Osteoblast (primary cell): Measurements from ENCODE around the gene ZNF518B. TPM values are rescaled to one million over a fixed set of nuclear protein-coding genes. Genes with fewer than 3 reads are reported as not detected.

Experiments
- DNase-seq: peaks from one replicate; pipeline ENCODE4 v3.0.0; 2011; ENCODE audit warnings: low spot score, mixed read lengths; ENCODE audit not compliant: insufficient read length; ENCODE audit errors: missing footprints
- H2AFZ ChIP-seq: 2 replicates; pipeline ENCODE4 v1.6.0; 2011; ENCODE audit warnings: mild to moderate bottlenecking, low read length
- H3K27ac ChIP-seq: 2 replicates; pipeline ENCODE4 v1.5.1; 2011; ENCODE audit warnings: mild to moderate bottlenecking, low read depth, low read length, moderate library complexity
- H3K27me3 ChIP-seq: 2 replicates; pipeline ENCODE4 v1.6.0; 2012; ENCODE audit warnings: mild to moderate bottlenecking, control low read depth, inconsistent platforms, low read length, moderate library complexity; ENCODE audit not compliant: insufficient read depth
- H3K36me3 ChIP-seq: 2 replicates; pipeline ENCODE4 v1.5.1; 2011; ENCODE audit warnings: mild to moderate bottlenecking, low read length, control low read depth, moderate library complexity; ENCODE audit not compliant: insufficient read depth
- H3K4me1 ChIP-seq: 2 replicates; pipeline ENCODE4 v1.5.1; 2011; ENCODE audit warnings: mild to moderate bottlenecking, low read length, control low read depth, moderate library complexity; ENCODE audit not compliant: insufficient read depth
- H3K4me2 ChIP-seq: 2 replicates; pipeline ENCODE4 v1.6.0; 2011; ENCODE audit warnings: mild to moderate bottlenecking, low read length; ENCODE audit not compliant: insufficient read depth
- H3K4me3 ChIP-seq: fragments of 200-600 bp; sonication (generic); 3 replicates; pipeline ENCODE4 v1.5.1; 2012; ENCODE audit warnings: mild to moderate bottlenecking, low read length, inconsistent platforms; ENCODE audit not compliant: insufficient read depth
- H3K79me2 ChIP-seq: 2 replicates; pipeline ENCODE4 v1.6.0; 2012; ENCODE audit warnings: mild to moderate bottlenecking, low read length, control low read depth, inconsistent platforms; ENCODE audit not compliant: insufficient read depth
- H3K9me3 ChIP-seq: 2 replicates; pipeline ENCODE4 v1.5.1; 2011; ENCODE audit warnings: low read depth, low read length, control low read depth
- H4K20me1 ChIP-seq: 2 replicates; pipeline ENCODE4 v1.6.0; 2012; ENCODE audit warnings: mild to moderate bottlenecking, low read length, control low read depth; ENCODE audit not compliant: insufficient read depth
- CTCF ChIP-seq: IDR thresholded peaks from 2 replicates; pipeline ENCODE4 v1.5.1; 2011; ENCODE audit warnings: mild to moderate bottlenecking, low read depth, low read length, moderate library complexity; ENCODE audit errors: extremely low read depth
- total RNA-seq: library from RNA; depleted of rRNA; stranded (reverse); fragments of >200 nt; gene quantifications from 2 replicates; pipeline ENCODE4 v1.2.3, GENCODE V29; 2012

ZNF518B gene
- total RNA-seq, 1 donor: 25.3 TPM

DNA sequence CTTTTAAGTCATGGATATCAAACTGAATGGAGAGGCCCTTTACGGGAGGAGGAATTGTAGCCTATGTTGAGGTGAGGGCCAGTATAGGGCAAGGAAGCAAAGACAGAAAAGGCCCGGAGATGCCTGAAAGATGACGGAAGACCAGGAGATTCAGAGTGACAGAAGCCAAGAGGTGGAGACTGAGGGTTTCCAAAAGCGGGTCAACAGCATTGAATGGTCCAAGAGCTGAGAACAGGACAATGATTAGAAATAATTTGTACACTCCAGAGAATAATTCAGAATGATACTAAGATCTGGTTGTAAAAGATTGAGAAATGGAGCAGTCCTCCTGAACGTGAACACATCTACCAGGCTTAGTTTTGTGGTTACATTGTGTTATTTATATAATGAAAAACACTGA lies 45.5 kb upstream of the ZNF518B start:
- Histone ChIP-seq H2AFZ (no peak overlapping the region), H3K79me2 (no peaks in the 10 kb centered on the region), H3K36me3 (no peaks in the 10 kb centered on the region), H4K20me1 (no peaks in the 10 kb centered on the region), H3K27ac (no peak overlapping the region), H3K4me2 (no peak overlapping the region), H3K4me1 (no peaks in the 10 kb centered on the region), H3K4me3 (no peak overlapping the region), H3K27me3 (no peaks in the 10 kb centered on the region), H3K9me3 (no peaks in the 10 kb centered on the region)
- no peak for TF ChIP-seq CTCF
- peak; percentile 42 for DNase-seq

GRCh38 chr4:10500776-10501175 lies 43.5 kb upstream of the ZNF518B start:
- Histone ChIP-seq H3K27ac (no peak overlapping the region), H3K27me3 (no peaks in the 10 kb centered on the region), H3K9me3 (no peaks in the 10 kb centered on the region), H4K20me1 (no peaks in the 10 kb centered on the region), H3K4me3 (no peak overlapping the region), H3K4me2 (no peak overlapping the region), H3K79me2 (no peaks in the 10 kb centered on the region), H2AFZ (no peak overlapping the region), H3K4me1 (no peaks in the 10 kb centered on the region), H3K36me3 (no peaks in the 10 kb centered on the region)
- no peak for TF ChIP-seq CTCF
- no peak for DNase-seq

- DNase-seq: no peak
- no peak for TF ChIP-seq CTCF
- no peak overlapping the region for H2AFZ ChIP-seq
- no peaks in the 10 kb centered on the region for H4K20me1 ChIP-seq
- H3K36me3 ChIP-seq: no peaks in the 10 kb centered on the region
- no peaks in the 10 kb centered on the region for H3K4me1 ChIP-seq
- H3K27ac ChIP-seq: no peak overlapping the region
- no peaks in the 10 kb centered on the region for H3K79me2 ChIP-seq
- no peaks in the 10 kb centered on the region for H3K9me3 ChIP-seq
- no peak overlapping the region for H3K4me2 ChIP-seq
- H3K27me3 ChIP-seq: no peaks in the 10 kb centered on the region
- H3K4me3 ChIP-seq: no peak overlapping the region
These were observed 39.0 kb upstream of the ZNF518B start for GRCh38 chr4:10496200-10496599.

- H2AFZ ChIP-seq: no peak overlapping the region
- H3K4me2 ChIP-seq: no peak overlapping the region
- H3K79me2 ChIP-seq: no peaks in the 10 kb centered on the region
- H3K27ac ChIP-seq: no peak overlapping the region
- no peaks in the 10 kb centered on the region for H3K4me1 ChIP-seq
- no peak for TF ChIP-seq CTCF
- no peak overlapping the region for H3K4me3 ChIP-seq
- H3K27me3 ChIP-seq: no peaks in the 10 kb centered on the region
- no peak for DNase-seq
- no peaks in the 10 kb centered on the region for H4K20me1 ChIP-seq
- no peaks in the 10 kb centered on the region for H3K36me3 ChIP-seq
- no peaks in the 10 kb centered on the region for H3K9me3 ChIP-seq
These were observed 38.4 kb upstream of the ZNF518B start for GRCh38 chr4:10495651-10496050.
